ENCODE measurements around the gene UTP25. TPM values are rescaled to one million over a fixed set of nuclear protein-coding genes. Genes with fewer than 3 reads are reported as not detected.

Gene UTP25
- total RNA-seq, 1 donor from 2014 or later, result 5.6 TPM

GRCh38 chr1:209805341-209805781 is 22.4 kb upstream of the UTP25 start:
- DNase-seq (ENCODE audit: low read depth, low spot score), result no peak

GRCh38 chr1:209805875-209806760 is 21.7 kb upstream of the UTP25 start, which contains the start of gene IRF6:
IRF6 (minus strand) TSS chr1:209806142; CDS start chr1:209801413, 4,729 bp downstream.
- no peak for DNase-seq (ENCODE audit: low read depth, low spot score)

- no peak for DNase-seq (ENCODE audit: low read depth, low spot score)
These were observed 20.3 kb upstream of the UTP25 start for GRCh38 chr1:209807509-209807908.

DNA sequence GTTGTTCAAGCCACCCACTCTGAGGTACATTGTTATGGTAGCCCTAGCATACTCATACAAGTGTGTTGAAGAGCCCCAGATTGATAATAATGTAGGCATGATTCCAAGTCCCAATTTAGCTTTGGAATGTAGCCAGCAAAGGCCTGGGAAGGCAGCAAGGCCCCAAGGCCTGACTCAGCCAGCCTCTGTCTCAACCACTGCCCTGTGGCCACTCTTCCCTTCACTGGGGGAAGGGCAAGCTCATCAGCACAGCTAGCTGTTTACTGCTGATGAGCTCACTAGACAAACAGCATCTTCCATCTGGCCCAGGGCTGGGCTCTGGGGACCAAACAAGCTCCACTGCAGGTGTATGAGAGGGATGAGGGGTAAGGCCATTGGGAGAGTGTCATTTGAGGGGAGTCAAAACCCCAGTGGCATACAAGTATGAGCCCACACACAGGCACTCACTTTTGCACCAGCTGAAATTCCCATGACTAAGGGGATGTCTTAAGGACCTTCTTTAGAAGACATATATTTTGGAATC is 19.7 kb upstream of the UTP25 start:
- DNase-seq (ENCODE audit: low read depth, low spot score), result peak; percentile 82

DNA sequence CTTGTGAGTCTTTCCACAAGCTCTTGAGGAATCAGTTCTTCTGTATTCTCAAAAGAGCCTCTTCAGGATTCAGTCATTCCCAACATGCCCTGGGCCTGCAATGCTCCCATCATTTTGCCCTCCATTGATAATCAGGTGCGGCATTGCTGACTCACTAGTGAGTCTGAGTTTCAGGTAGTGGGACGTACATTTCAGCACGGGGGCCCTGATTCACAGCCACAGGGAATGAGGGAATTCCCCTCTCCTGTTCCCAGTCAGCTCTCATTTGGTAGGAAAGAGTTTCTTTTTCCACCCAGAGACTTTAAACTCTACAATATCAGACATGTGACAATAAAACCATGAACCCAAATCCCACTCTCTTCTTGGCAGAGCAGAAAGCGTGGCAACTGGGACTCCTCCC is 18.2 kb upstream of the UTP25 start:
- no peak for DNase-seq (ENCODE audit: low read depth, low spot score)

DNA sequence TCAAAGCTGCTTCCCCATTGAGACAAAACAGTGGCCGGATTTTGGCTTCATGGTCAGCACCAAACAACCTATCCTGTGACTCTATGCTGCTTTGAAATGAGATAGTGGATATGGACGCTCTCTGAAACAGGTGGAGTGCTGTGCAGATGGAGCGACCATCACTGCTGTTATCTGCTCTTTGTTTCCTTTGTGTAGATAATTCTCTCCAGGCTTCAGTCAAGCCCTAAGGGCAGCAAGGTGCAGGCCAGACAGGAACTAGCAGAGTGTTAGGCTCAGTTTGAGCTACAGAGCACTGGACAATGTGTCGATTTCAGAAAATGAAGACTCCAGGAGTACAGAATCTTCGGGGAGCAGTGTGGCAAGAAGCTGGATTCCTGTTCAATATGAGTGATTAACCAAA is 17.0 kb upstream of the UTP25 start:
- no peak for DNase-seq (ENCODE audit: low read depth, low spot score)

DNA sequence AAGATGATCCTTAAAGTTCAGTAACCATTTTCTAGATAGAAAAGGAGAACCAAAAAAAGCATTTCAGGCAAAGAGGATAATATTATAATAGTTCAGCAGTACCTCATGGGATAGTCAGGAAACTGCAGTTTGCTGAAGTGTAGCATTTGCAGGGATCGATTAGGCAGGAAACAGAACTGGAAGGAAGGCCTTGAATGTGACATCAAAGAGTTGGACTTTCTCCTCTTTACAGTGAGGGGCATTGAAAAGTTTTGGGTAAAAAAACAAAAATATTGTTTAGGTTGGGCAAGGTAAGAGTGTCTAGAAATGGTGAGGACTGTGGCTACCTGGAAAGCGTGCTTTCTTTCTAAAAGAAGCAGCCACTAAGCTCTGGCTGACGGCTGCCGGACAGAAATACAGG is 13.9 kb upstream of the UTP25 start:
- DNase-seq (ENCODE audit: low read depth, low spot score), result no peak

DNA sequence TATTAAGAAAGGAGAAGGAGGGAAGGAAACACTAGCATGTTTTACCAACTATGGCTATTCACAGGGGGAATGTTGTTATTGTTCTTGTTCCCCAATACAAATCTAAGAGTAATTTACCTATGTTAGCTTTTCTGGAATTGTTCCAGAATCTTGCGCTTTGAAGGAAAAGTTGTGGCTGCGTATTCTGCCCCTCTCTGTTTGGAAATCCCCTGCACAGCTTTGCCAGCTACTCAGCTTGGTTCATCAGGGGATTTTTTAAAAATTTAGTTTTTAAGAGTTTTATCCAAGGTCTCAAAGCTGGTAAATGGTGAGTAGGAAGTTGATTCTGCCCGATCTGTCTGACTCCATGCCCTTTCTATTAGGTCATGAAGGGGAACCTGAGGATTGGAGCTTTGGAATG is 12.3 kb upstream of the UTP25 start:
- DNase-seq (ENCODE audit: low read depth, low spot score), result no peak

GRCh38 chr1:209815931-209816341 is 11.8 kb upstream of the UTP25 start:
- no peak for DNase-seq (ENCODE audit: low read depth, low spot score)

GRCh38 chr1:209816923-209817322 is 10.8 kb upstream of the UTP25 start:
- DNase-seq (ENCODE audit: low read depth, low spot score), result no peak

GRCh38 chr1:209817691-209818090 is 10.1 kb upstream of the UTP25 start:
- DNase-seq (ENCODE audit: low read depth, low spot score), result no peak

GRCh38 chr1:209819058-209819457 is 8.7 kb upstream of the UTP25 start:
- DNase-seq (ENCODE audit: low read depth, low spot score), result no peak

DNA sequence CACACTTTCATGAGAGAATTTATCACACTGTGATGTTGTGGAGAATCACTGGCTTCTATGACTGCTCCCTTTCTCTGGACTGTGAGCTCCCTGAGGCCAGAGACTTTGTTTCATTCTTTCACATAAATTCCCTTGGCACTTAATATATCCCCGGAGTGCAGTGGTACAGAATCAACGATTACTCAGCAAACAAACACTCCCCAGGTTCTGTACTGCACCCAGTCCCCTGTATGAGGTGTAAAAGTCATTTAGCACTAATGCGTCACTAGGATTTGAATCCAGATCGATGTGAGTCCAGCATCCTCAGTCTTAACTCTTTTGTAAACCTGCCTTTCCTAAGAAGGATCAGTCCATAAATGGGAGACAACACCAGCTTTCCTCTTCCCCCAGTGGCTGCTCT is 6.8 kb upstream of the UTP25 start:
- DNase-seq (ENCODE audit: low read depth, low spot score), result no peak

- DNase-seq (ENCODE audit: low read depth, low spot score), result no peak
These were observed 5.1 kb upstream of the UTP25 start for GRCh38 chr1:209822706-209823105.

DNA sequence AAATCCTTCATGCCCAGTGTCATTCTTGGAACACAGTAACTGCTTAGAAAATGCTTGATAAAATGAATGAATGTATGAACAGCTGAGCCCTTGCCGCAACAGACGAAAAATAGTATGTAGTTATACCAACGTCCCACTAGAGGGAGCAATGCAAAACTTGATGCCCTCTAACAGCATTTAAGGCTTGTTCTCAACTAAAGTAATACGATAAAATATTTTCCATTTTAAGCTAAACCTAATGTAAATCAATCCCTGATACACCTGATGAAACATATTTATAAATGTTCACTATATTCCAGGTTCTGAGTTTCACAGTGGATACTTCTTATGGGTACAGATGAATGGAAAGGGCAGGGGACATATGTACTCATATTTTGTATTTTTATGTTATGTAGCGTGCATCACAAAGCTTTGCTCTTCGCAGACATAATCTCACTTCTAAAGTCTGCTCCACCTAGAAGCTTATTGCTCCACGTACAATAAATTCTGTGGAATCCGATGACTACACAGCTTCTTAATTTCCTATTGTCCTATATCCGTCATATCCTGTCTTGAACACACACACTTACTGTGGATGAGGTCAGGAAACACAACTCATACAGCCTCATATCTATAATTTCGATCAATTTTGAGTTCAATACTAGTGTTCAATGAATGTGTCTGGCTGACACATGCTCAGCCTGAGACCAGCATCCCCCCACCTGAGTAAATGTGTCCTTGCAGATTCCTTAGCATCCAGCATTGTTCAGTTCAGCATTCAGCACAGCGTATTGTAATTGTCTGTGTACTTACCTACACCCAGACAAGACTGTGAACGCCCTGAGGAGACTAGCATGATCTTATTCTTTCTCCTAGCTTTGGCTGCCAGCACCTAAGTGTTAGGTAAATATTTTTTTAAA is 4.4 kb upstream of the UTP25 start:
- DNase-seq (ENCODE audit: low read depth, low spot score), result peak; percentile 87

GRCh38 chr1:209825591-209826434 is 2.0 kb upstream of the UTP25 start:
- no peak for DNase-seq (ENCODE audit: low read depth, low spot score)

DNA sequence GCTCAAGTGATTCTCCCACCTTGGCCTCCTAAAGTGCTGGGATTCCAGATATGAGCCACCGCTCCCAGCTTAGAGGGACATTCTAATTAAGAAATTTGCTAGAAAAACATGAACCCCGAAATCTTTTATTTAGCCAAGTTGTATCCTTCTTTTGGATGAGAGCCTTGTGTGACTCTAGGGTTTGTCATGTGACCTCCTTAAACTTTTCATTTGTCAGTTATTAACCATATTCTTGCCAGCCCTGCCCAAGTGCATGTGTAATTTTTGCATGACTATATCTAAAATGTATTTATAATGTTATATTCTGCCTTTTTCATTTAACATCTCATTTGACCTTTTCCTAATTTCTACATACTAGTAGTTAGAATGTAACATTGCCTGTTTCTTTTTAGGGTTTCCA is 1.9 kb downstream of the UTP25 start:
- no peak for DNase-seq (ENCODE audit: low read depth, low spot score)

GRCh38 chr1:209830722-209831121 is 3.0 kb downstream of the UTP25 start:
- no peak for DNase-seq (ENCODE audit: low read depth, low spot score)

DNA sequence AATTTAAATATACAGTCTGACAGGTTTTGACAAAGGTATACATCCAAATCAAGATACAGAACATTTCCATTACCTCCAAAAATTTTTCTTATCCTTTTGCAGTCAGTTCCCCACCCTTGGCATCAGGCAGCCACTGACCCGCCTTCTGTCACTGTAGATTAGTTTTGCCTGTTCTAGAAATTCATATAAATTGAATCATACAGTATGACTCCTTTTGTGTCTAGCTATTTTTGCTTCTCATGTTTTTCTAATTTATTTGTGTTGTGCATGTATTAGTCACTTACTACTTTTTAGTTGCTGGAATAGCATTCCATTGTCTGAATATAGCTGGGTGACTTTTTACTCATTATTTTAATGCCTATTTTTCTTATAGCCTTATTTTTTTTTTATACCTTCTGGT is 3.8 kb downstream of the UTP25 start:
- DNase-seq (ENCODE audit: low read depth, low spot score), result no peak

GRCh38 chr1:209835782-209836298 is 8.1 kb downstream of the UTP25 start:
- no peak for DNase-seq (ENCODE audit: low read depth, low spot score)

DNA sequence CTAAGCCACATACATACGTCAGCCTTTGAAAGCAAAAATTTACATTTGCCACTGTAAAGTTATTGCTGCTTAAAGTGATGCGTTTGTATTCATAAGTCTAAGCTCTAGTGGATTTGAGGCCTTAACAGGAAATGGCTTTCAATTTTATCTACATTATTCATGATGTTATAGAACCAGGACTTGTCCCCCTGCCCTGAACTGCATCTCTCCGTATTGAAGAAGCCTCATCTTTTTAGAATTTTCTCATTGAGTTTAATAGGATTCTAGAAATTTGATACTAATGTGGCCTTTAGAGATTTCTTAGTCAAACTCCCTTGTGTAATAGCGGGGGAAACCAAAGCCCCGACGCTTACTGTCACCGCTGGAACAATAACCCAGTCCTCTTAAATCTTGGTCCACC is 9.9 kb downstream of the UTP25 start:
- DNase-seq (ENCODE audit: low read depth, low spot score), result no peak

Measured in pulmonary artery endothelial cell (primary cell).